ENCODE results near the gene CGB1.

- no peak for TF ChIP-seq CTCF (conservative IDR thresholded peaks at IDR 0.05 in 1 of 2, IDR thresholded peaks at IDR 0.05 in 1 of 2; ENCODE audit: extremely low read depth in 1 of 2, insufficient read depth in 1 of 2, low read depth in 1 of 2, low read length in 2 of 2)
- TF ChIP-seq EZH2 (IDR thresholded peaks at IDR 0.05; ENCODE audit: borderline replicate concordance, low read length), result no peak
Observed at GRCh38 chr19:48988286-48988685, 48.4 kb downstream of the CGB1 start.

Measured in mammary epithelial cell (primary cell).